ENCODE measurements around the gene KRTAP3-1.

The KRTAP3-1 gene

GRCh38 chr17:40980596-40980995 lies 28.3 kb downstream of the KRTAP3-1 start:
- DNase-seq (ENCODE audit: low read depth in 4 of 4, low spot score in 1 of 4): no peak

GRCh38 chr17:40980117-40980516 lies 28.8 kb downstream of the KRTAP3-1 start:
- no peak for DNase-seq (ENCODE audit: low read depth in 4 of 4, low spot score in 1 of 4)

- DNase-seq (ENCODE audit: low read depth in 4 of 4, low spot score in 1 of 4): no peak
Observed at GRCh38 chr17:40978575-40979151, 30.3 kb downstream of the KRTAP3-1 start.

- DNase-seq (ENCODE audit: low read depth in 4 of 4, low spot score in 1 of 4): no peak
Observed at GRCh38 chr17:40975516-40975915, 33.4 kb downstream of the KRTAP3-1 start.

- no peak for DNase-seq (ENCODE audit: low read depth in 4 of 4, low spot score in 1 of 4)
Observed at GRCh38 chr17:40974366-40974765, 34.6 kb downstream of the KRTAP3-1 start.

DNA sequence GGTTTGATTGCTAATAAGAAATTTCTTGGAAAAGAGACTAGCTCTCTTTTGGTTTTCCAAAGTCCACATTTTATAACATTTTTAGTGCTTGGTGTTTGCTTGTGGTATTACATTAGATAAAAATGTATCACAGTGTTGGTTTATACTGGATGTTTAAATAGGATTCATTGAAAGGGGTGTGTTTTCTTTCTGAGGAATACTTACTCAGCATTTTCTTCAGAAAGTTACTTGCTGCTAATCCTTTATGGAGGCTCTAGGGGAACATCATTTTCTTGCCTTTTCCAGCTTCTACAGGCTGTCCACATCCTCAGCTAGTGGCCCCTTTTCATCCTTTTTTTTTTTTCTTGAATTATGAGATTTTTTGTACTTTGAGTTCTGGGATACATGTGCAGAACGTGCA lies 41.3 kb downstream of the KRTAP3-1 start:
- DNase-seq (ENCODE audit: low read depth in 4 of 4, low spot score in 1 of 4): no peak

GRCh38 chr17:40966848-40967247 lies 42.1 kb downstream of the KRTAP3-1 start, which contains the start of gene KRT39:
KRT39 (minus strand) TSS chr17:40966948; CDS start chr17:40966856, 92 bp downstream.
- DNase-seq (ENCODE audit: low read depth in 4 of 4, low spot score in 1 of 4): no peak

DNA sequence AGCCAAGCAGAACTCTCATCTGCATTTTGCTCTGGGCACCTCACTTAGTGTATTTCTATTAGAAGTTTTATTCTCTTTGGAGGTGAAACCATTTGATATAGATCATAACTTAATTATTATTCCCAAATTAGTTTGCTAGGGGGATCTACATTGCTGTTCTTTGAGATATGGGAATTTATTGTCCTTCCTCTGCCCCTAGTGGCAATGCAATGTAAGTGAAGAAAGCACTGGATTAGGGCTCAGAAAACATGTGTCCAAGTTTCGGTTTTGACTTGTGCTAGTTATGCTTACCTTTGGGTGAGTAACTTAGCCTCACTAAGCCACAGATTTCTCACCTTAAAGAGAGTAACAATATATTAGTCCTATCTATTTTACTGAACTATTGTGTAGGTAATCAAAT lies 45.1 kb downstream of the KRTAP3-1 start:
- no peak for DNase-seq (ENCODE audit: low read depth in 4 of 4, low spot score in 1 of 4)

GRCh38 chr17:40962059-40962561 lies 46.8 kb downstream of the KRTAP3-1 start:
- DNase-seq (ENCODE audit: low read depth in 4 of 4, low spot score in 1 of 4): no peak

- DNase-seq (ENCODE audit: low read depth in 4 of 4, low spot score in 1 of 4): no peak
Observed at GRCh38 chr17:40961591-40961990, 47.3 kb downstream of the KRTAP3-1 start.

- DNase-seq (ENCODE audit: low read depth in 4 of 4, low spot score in 1 of 4): no peak
Observed at GRCh38 chr17:40960144-40960543, 48.8 kb downstream of the KRTAP3-1 start.

Measured in stimulated activated CD4-positive, alpha-beta T cell treated with anti-CD3 and anti-CD28 coated beads, Interleukin-1b, Interleukin-23, amount 100 ng/mL, for 24 hours (primary cell).